Heart right ventricle (tissue), 16 donors: ENCODE data around the gene HNRNPM. TPM values are rescaled to one million over a fixed set of nuclear protein-coding genes. Genes with fewer than 3 reads are reported as not detected.
A peak's percentile ranks its signal among the peaks of the same experiment; 100 is the strongest.
"Not testable (repeated sequence)": the region's sequence is repeated elsewhere in the genome, so short reads cannot be mapped to it uniquely, and the experiment has no call there.

Source experiments
- ATAC-seq, 8 donors: fragments of 200-7000 bp; cut with Tn5 transposase; one replicate each; pipeline ENCODE4 v1.9.1; 2020; ENCODE audit warnings: mild to moderate bottlenecking in 8 of 8, moderate library complexity in 8 of 8, moderate number of reproducible peaks in 1 of 8
- DNase-seq, 2 donors: peaks; one replicate each; pipeline ENCODE4 v3.0.0-alpha.2; 2020
- H3K27ac ChIP-seq, 10 donors: fragments of 200-600 bp; sonication (generic) in 2 of 10; one replicate each; pipeline versions ENCODE4 v1.5.0 to v1.8.0; 2020 to 2022; ENCODE audit warnings: mild to moderate bottlenecking in 3 of 10
- H3K27me3 ChIP-seq, 7 donors: fragments of 200-600 bp; one replicate each; pipeline ENCODE4 v1.8.0; 2021 to 2022; ENCODE audit warnings: mild to moderate bottlenecking in 2 of 7
- H3K36me3 ChIP-seq, 9 donors: fragments of 200-600 bp; sonication (generic) in 1 of 9; one replicate each; pipeline versions ENCODE4 v1.5.0 to v1.8.0; 2020 to 2022; ENCODE audit warnings: mild to moderate bottlenecking in 2 of 9
- H3K4me1 ChIP-seq, 9 donors: fragments of 200-600 bp; sonication (generic) in 1 of 9; one replicate each; pipeline versions ENCODE4 v1.5.0 to v1.8.0; 2020 to 2022; ENCODE audit warnings: mild to moderate bottlenecking in 4 of 9
- H3K4me3 ChIP-seq, 10 donors: fragments of 200-600 bp; sonication (generic) in 2 of 10; one replicate each; pipeline versions ENCODE4 v1.5.0 to v1.8.0; 2020 to 2022; ENCODE audit warnings: mild to moderate bottlenecking in 7 of 10, moderate library complexity in 2 of 10
- H3K9me3 ChIP-seq, 11 donors: fragments of 200-600 bp in 10 of 11; sonication (generic) in 2 of 11; one replicate each; pipeline versions ENCODE4 v1.5.0 to v1.8.0; 2013 to 2022; ENCODE audit warnings: mild to moderate bottlenecking in 2 of 11, control low read depth in 1 of 11, moderate library complexity in 1 of 11
- WGBS, 2 donors: extraction: QIAGEN DNeasy Blood & Tissue Kit; methylation state at CpG; one replicate each; pipeline ENCODE4 v1.1.7; 2013; ENCODE audit warnings: inconsistent platforms in 1 of 2; 5-methylcytosine and 5-hydroxymethylcytosine counted together
- intact Hi-C, 10 donors: fragments of 100-400 bp; cut with DNase I; formaldehyde crosslinking; loops; one replicate each; pipeline versions ENCODE4 v1.11.1 to v1.14.2; 2022
- polyA plus RNA-seq, 2 donors: library from polyadenylated mRNA; stranded (reverse); fragments of 200-250 nt; gene quantifications; one replicate each; pipeline ENCODE4 v1.2.3, GENCODE V29; 2013
- total RNA-seq, 10 donors: library from RNA; stranded (reverse); fragmentation: NEBNext Ultra II Directional in 3 of 10; extraction: Animal tissue kit (Norgen Biotek cat#: 25700) in 3 of 10; gene quantifications; one replicate each; pipeline versions ENCODE4 v1.2.1 to v1.2.4, GENCODE V29; 2021 to 2023
- TF ChIP-seq, protein P1 (sequence below), 9 donors: fragments of 200-600 bp; sonication (generic) in 2 of 9; IDR thresholded peaks; one replicate each; pipeline versions ENCODE4 v1.5.0 to v1.8.0; 2021 to 2022; ENCODE audit warnings: antibody characterized with exemption in 9 of 9, mild to moderate bottlenecking in 5 of 9, moderate library complexity in 1 of 9
- donor health status: Arrhythmogenic right ventricular cardiomyopathy.
- donor health status: ischemic (EF 13 %, LVEDD 7.1; RV severe dilation, severe dysfunction).
- donor health status: healthy with polysubstance abuse.
- donor health status: DM: no; HTN: yes; CAD: no.
- donor health status: DM: no; HTN: no; CAD: no.
- donor health status: ischemic (EF 25% LVEDD 6.9; RV normal size, moderate dysfunction).
- donor health status: ischemic (EF 25% LVEDD 5.7; RV mildly dilated, moderate dysfunction).
- donor health status: healthy.
- donor health status: DM: yes; HTN: yes; CAD: no.
- donor health status: Ischemic cardiomyopathy.
- donor health status: ischemic (EF 35%, LVEDD 5.7; RV mildly dilated, moderate dysfunction).
- donor health status: nonischemic (EF 11% LVEDD 7.7; RV severe dilation, severe dysfunction).
- donor health status: DM: yes; HTN: yes; CAD: no.
- donor health status: PGD.
- donor health status: ischemic (EF 29% LVEDD 5.4; RV normal size, mild dysfunction).
- donor health status: nonischemic (EF 23%, LVEDD 6.1; RV moderate dilation, normal function).

HNRNPM gene
- total and polyA plus RNA-seq, 12 donors, result 48.5 to 127 (median 93.9) TPM

DNA sequence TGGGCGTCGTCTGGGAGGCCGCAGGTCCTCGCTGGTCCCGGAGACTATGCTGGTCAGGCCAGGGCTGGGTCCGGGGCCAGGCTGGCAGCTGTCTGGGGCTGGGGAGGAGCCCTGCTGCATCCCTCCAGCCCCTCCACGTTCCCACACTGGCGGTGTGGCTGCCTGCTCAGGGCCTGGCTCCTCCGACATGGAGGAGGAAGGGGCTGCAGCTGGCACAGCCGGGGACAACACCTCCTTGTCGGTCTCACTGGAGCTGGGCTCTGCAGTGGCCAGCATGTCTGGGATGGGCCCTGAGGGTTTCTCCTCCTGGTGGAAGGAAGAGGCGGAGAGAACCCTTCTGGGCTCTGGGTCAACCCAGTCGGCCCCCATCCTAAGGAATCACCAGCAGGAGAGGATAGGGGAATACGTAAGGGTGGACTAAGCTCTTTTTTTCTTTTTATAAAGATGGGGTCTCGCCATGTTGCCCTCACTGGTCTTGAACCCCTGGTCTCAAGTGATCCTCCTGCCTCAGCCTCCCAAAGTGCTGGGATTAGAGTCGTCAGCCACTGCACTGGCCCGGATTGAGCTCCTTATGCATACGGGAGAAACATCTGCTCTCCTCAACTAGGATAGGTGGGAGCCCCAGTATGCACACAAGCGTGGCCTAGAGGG, 68.4 kb downstream of the HNRNPM start:
- no peak for DNase-seq
- Histone ChIP-seq H3K4me1 (peaks cover 7 to 59% (median 26%) of the 10 kb centered on the region in 9 donors), H3K27me3 (no peaks in the 10 kb centered on the region), H3K36me3 (peaks cover 0 to 34% (median 0%) of the 10 kb centered on the region in 9 donors), H3K4me3 (peak overlapping the region; percentile 42 to 91 (median 76)), H3K27ac (peak overlapping the region; percentile 96 to 100 (median 99)), H3K9me3 (no peaks in the 10 kb centered on the region)
- TF ChIP-seq, protein P1, sequence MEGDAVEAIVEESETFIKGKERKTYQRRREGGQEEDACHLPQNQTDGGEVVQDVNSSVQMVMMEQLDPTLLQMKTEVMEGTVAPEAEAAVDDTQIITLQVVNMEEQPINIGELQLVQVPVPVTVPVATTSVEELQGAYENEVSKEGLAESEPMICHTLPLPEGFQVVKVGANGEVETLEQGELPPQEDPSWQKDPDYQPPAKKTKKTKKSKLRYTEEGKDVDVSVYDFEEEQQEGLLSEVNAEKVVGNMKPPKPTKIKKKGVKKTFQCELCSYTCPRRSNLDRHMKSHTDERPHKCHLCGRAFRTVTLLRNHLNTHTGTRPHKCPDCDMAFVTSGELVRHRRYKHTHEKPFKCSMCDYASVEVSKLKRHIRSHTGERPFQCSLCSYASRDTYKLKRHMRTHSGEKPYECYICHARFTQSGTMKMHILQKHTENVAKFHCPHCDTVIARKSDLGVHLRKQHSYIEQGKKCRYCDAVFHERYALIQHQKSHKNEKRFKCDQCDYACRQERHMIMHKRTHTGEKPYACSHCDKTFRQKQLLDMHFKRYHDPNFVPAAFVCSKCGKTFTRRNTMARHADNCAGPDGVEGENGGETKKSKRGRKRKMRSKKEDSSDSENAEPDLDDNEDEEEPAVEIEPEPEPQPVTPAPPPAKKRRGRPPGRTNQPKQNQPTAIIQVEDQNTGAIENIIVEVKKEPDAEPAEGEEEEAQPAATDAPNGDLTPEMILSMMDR (IDR thresholded peaks at IDR 0.05), result no peak
- peak in 1 of 8 donors; percentile 4 for ATAC-seq
- 59 to 61% methylated on average over 19 of the region's 19 CpGs for WGBS, 2 donors
- intact Hi-C loops, result loop anchor here in 1 of 10 donors (10.0 kb wide), 1 partner anchor 188 kb away; the partner anchor contains the start of genes NDUFA7 and RPS28

DNA sequence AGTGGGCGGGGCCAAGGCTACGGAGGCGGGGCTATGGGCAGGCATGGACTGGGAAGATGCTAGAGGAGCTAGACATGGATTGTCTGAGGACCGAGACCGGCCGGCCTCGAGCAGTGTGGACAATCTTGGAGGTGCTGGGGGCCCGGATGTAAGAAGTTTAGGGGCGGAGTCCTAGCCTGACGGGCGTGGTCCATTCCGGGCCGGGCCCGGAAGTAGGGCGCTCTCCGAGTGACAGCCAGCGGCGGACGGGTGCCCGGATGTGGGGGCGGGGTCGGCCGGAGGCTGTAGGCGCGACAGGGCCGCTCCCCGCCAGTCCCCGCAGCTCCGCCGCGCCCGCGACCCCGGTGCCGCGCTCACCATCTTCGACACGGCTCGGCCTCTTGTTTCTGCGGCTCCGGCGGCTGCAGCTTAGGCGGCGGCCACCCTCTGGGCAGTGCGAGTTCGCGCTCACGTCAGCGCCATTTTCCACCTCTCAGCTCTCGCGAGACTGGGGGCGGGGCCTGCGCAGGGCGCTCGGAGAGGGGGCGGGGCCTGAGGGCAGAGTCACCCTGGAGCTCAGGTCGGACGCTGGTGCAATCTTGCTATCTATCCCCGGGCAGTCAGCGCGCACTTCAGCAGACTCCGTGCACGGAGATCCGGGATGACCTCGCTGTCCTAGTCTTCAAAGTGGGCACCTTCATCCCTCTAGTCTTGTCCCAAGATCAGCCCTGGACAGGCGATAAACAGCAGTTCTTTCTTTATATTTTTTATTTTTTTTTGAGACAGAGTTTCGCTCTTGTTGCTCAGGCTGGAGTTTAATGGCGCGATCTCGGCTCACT, 69.1 kb downstream of the HNRNPM start, which contains the start of gene ZNF414:
Gene ZNF414 (minus strand): TSS at position 481 of the 818 bp plus-strand sequence. CDS start 121 bp downstream, at position 360.
- DNase-seq (peak; percentile 95 to 98), ATAC-seq (peak; percentile 93 to 97 (median 96))
- no peaks in the 10 kb centered on the region for H3K27me3 ChIP-seq
- H3K9me3 ChIP-seq, result no peaks in the 10 kb centered on the region
- intact Hi-C loops, result loop anchor here in 1 of 10 donors (10.0 kb wide), 1 partner anchor 189 kb away; the partner anchor contains the start of genes NDUFA7 and RPS28
- peak within 1 kb of the TSS; percentile 42 to 91 (median 76) for H3K4me3 ChIP-seq
- TF ChIP-seq, protein P1 (IDR thresholded peaks at IDR 0.05), result peak in 1 of 9 donors; percentile 5
- peaks cover 0 to 30% (median 0%) of the 10 kb centered on the region in 9 donors for H3K36me3 ChIP-seq
- peaks cover 7 to 65% (median 26%) of the 10 kb centered on the region in 9 donors for H3K4me1 ChIP-seq
- H3K27ac ChIP-seq, result peak within 1 kb of the TSS; percentile 96 to 100 (median 99)
- WGBS, 2 donors, result 1% methylated on average over 70 of the region's 70 CpGs

DNA sequence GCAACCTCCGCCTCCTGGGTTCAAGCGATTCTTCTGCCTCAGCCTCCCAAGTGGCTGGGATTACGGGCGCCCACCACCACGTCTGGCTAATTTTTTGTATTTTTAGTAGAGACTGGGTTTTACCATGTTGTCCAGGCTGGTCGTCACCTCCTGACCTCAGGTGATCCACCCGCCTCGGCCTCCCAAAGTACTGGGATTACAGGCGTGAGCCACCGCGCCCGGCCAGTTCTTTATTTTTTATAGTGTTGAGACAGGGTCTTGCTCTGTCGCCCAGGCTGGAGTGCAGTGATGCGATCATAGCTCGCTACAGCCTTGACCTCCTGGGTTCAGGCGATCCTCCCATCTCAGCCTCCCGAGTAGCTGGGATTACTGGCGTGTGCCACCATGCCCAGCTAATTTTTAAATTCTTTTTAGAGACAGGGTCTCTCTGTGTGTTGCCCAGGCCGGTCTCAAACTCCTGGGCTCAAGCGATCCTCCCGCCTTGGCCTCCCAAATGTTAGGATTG, 69.8 kb downstream of the HNRNPM start:
- not testable (repeated sequence) for ATAC-seq, H3K9me3 ChIP-seq, H3K27me3 ChIP-seq, DNase-seq
- H3K36me3 ChIP-seq, result peaks cover 0 to 23% (median 0%) of the 10 kb centered on the region in 9 donors
- intact Hi-C loops, result loop anchor here in 1 of 10 donors (10.0 kb wide), 1 partner anchor 190 kb away; the partner anchor contains the start of genes NDUFA7 and RPS28
- H3K4me3 ChIP-seq, result peak overlapping the region; percentile 42 to 91 (median 76)
- peaks cover 7 to 69% (median 26%) of the 10 kb centered on the region in 9 donors for H3K4me1 ChIP-seq
- peak overlapping the region; percentile 96 to 100 (median 99) for H3K27ac ChIP-seq
- 76 to 83% methylated on average over 21 of the region's 21 CpGs for WGBS, 2 donors

DNA sequence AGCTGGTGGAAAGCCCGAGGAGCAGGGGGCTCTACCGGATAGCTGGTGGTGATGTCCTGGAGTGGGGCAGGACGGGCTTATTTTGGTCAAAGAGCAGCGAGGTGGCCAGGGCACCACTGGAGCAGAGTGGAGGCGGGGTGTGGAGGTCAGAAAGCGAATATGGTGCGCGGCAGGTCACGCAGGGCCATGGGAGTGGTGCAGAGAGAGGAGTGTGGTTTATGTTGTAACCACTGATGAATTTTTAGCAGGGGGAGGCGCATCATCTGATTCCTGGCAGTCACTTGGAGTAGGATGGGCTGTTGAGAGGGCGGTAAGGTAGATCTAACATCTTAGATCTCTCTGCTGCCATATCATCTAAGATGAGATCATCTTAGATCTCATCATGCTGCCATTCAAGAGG, 70.5 kb downstream of the HNRNPM start:
- peaks cover 0 to 15% (median 0%) of the 10 kb centered on the region in 9 donors for H3K36me3 ChIP-seq
- 79 to 90% methylated on average over 11 of the region's 11 CpGs for WGBS, 2 donors
- H3K9me3 ChIP-seq, result no peaks in the 10 kb centered on the region
- peaks cover 7 to 69% (median 26%) of the 10 kb centered on the region in 9 donors for H3K4me1 ChIP-seq
- ATAC-seq, result no peak
- no peak for DNase-seq
- TF ChIP-seq, protein P1 (IDR thresholded peaks at IDR 0.05), result no peak
- H3K27me3 ChIP-seq, result no peaks in the 10 kb centered on the region
- intact Hi-C loops, result loop anchor here in 1 of 10 donors (10.0 kb wide), 1 partner anchor 191 kb away; the partner anchor contains the start of genes NDUFA7 and RPS28
- no peak overlapping the region for H3K4me3 ChIP-seq
- peak overlapping the region in 1 of 10 donors; percentile 100 for H3K27ac ChIP-seq
